ENCODE results near the gene GAK. TPM values are rescaled to one million over a fixed set of nuclear protein-coding genes. Genes with fewer than 3 reads are reported as not detected.

Gene GAK
- polyA plus RNA-seq, 1 donor (not counting 4 experiments of a cell fraction or from before 2014, with no cell fraction given) = 18.4 TPM

- Histone ChIP-seq H4K20me1 (ENCODE audit: control insufficient read depth, extremely low read depth, insufficient read depth, low read length) (no peaks in the 10 kb centered on the region), H2AFZ (ENCODE audit: control insufficient read depth, low read length) (no peak overlapping the region), H3K9ac (ENCODE audit: control insufficient read depth, extremely low read depth, insufficient read depth, low read length) (no peak overlapping the region), H3K4me1 (ENCODE audit: control insufficient read depth, extremely low read depth, insufficient read depth, low read length) (no peaks in the 10 kb centered on the region), H3K9me1 (ENCODE audit: control insufficient read depth, extremely low read depth, insufficient read depth, low read length) (no peaks in the 10 kb centered on the region), H3K36me3 (ENCODE audit: control insufficient read depth in 2 of 2, extremely low read depth in 1 of 2, insufficient read depth in 2 of 2, low read length in 2 of 2) (peaks cover 15 to 41% of the 10 kb centered on the region in 2 experiments), H3K4me3 (ENCODE audit: control insufficient read depth in 2 of 3, extremely low read depth in 1 of 3, insufficient read depth in 2 of 3, low read depth in 1 of 3, low read length in 3 of 3) (no peak overlapping the region), H3K79me2 (ENCODE audit: control insufficient read depth, insufficient read depth, low read length) (peaks cover 13% of the 10 kb centered on the region), H3K27ac (ENCODE audit: control insufficient read depth, insufficient read depth, low read length) (no peak overlapping the region), H3K27me3 (ENCODE audit: control insufficient read depth, extremely low read depth, insufficient read depth, low read length) (no peaks in the 10 kb centered on the region), H3K4me2 (ENCODE audit: control insufficient read depth, extremely low read depth, insufficient read depth, low read depth, low read length) (no peak overlapping the region), H3K9me3 (ENCODE audit: control insufficient read depth, low read depth, low read length) (no peaks in the 10 kb centered on the region)
- FAIRE-seq (no peak), DNase-seq (ENCODE audit: low read depth, low spot score) (no peak)
- dilution Hi-C loops (cut with MboI; ENCODE audit: extremely low pct_ligation_motif_present, low sequenced_read_pairs) = no loop called here
- no peak for TF ChIP-seq EZH2 (IDR thresholded peaks at IDR 0.05; ENCODE audit: low read length)
- TF ChIP-seq CTCF (optimal IDR thresholded peaks at IDR 0.05 in 1 of 3, IDR thresholded peaks at IDR 0.05 in 1 of 3, conservative IDR thresholded peaks at IDR 0.05 in 1 of 3; ENCODE audit: extremely low read depth in 1 of 3, insufficient read depth in 2 of 3, low read length in 3 of 3) = no peak
Observed at GRCh38 chr4:896216-896615, 35.9 kb downstream of the GAK start.

- dilution Hi-C loops (cut with MboI; ENCODE audit: extremely low pct_ligation_motif_present, low sequenced_read_pairs) = no loop called here
- H3K79me2 ChIP-seq (ENCODE audit: control insufficient read depth, insufficient read depth, low read length) = peaks cover 13% of the 10 kb centered on the region
- no peak overlapping the region for H3K9ac ChIP-seq (ENCODE audit: control insufficient read depth, extremely low read depth, insufficient read depth, low read length)
- no peaks in the 10 kb centered on the region for H3K4me1 ChIP-seq (ENCODE audit: control insufficient read depth, extremely low read depth, insufficient read depth, low read length)
- no peak for FAIRE-seq
- DNase-seq (ENCODE audit: low read depth, low spot score) = no peak
- TF ChIP-seq CTCF (optimal IDR thresholded peaks at IDR 0.05 in 1 of 3, IDR thresholded peaks at IDR 0.05 in 1 of 3, conservative IDR thresholded peaks at IDR 0.05 in 1 of 3; ENCODE audit: extremely low read depth in 1 of 3, insufficient read depth in 2 of 3, low read length in 3 of 3) = no peak
- no peak for TF ChIP-seq EZH2 (IDR thresholded peaks at IDR 0.05; ENCODE audit: low read length)
- H3K27ac ChIP-seq (ENCODE audit: control insufficient read depth, insufficient read depth, low read length) = no peak overlapping the region
- no peaks in the 10 kb centered on the region for H3K9me1 ChIP-seq (ENCODE audit: control insufficient read depth, extremely low read depth, insufficient read depth, low read length)
- no peak overlapping the region for H3K4me2 ChIP-seq (ENCODE audit: control insufficient read depth, extremely low read depth, insufficient read depth, low read depth, low read length)
- peaks cover 15 to 41% of the 10 kb centered on the region in 2 experiments for H3K36me3 ChIP-seq (ENCODE audit: control insufficient read depth in 2 of 2, extremely low read depth in 1 of 2, insufficient read depth in 2 of 2, low read length in 2 of 2)
- H2AFZ ChIP-seq (ENCODE audit: control insufficient read depth, low read length) = no peak overlapping the region
- no peaks in the 10 kb centered on the region for H3K9me3 ChIP-seq (ENCODE audit: control insufficient read depth, low read depth, low read length)
- no peaks in the 10 kb centered on the region for H3K27me3 ChIP-seq (ENCODE audit: control insufficient read depth, extremely low read depth, insufficient read depth, low read length)
- H4K20me1 ChIP-seq (ENCODE audit: control insufficient read depth, extremely low read depth, insufficient read depth, low read length) = no peaks in the 10 kb centered on the region
- H3K4me3 ChIP-seq (ENCODE audit: control insufficient read depth in 2 of 3, extremely low read depth in 1 of 3, insufficient read depth in 2 of 3, low read depth in 1 of 3, low read length in 3 of 3) = no peak overlapping the region
Observed at GRCh38 chr4:895596-895995, 36.5 kb downstream of the GAK start.

Data from keratinocyte (primary cell).